Activated gamma-delta T cell treated with anti-CD3 and anti-CD28 coated beads, Interleukin-2, amount 50 U/mL, for 16 hours (primary cell): ENCODE data around the gene TDRD6.
"Not testable (repeated sequence)": the region's sequence is repeated elsewhere in the genome, so short reads cannot be mapped to it uniquely, and the experiment has no call there.

Source experiments
- DNase-seq: peaks from one replicate; pipeline ENCODE4 v3.0.0-alpha.2; 2020; ENCODE audit warnings: low read depth

The TDRD6 gene

GRCh38 chr6:46744159-46744725, 56.6 kb downstream of the TDRD6 start:
- not testable (repeated sequence) for DNase-seq

- DNase-seq: no peak
These were observed 58.3 kb downstream of the TDRD6 start for GRCh38 chr6:46745973-46746372.

GRCh38 chr6:46746696-46747095, 59.0 kb downstream of the TDRD6 start, which contains the start of gene ANKRD66:
Gene ANKRD66 (plus strand): TSS chr6:46746933. CDS start chr6:46751949, 5,016 bp downstream.
- no peak for DNase-seq

GRCh38 chr6:46748940-46749503, 61.3 kb downstream of the TDRD6 start:
- no peak for DNase-seq

- no peak for DNase-seq
These were observed 62.0 kb downstream of the TDRD6 start for GRCh38 chr6:46749731-46750130.

GRCh38 chr6:46751658-46752057, 64.0 kb downstream of the TDRD6 start:
- no peak for DNase-seq
